Esophagus (tissue), 2 donors: ENCODE data around the gene IER5L. TPM values are rescaled to one million over a fixed set of nuclear protein-coding genes. Genes with fewer than 3 reads are reported as not detected.

Experiments used
- H3K27ac ChIP-seq, 2 donors: one replicate each; pipeline ENCODE4 v1.5.1; 2013; ENCODE audit warnings: low read depth in 2 of 2, mild to moderate bottlenecking in 2 of 2, inconsistent platforms in 1 of 2, low read length in 1 of 2, moderate library complexity in 1 of 2
- H3K27me3 ChIP-seq, 2 donors: one replicate each; pipeline ENCODE4 v1.6.1; 2013; ENCODE audit warnings: low read length in 2 of 2, control low read depth in 1 of 2, mild to moderate bottlenecking in 1 of 2; ENCODE audit not compliant: insufficient read depth in 2 of 2, control insufficient read depth in 1 of 2
- H3K36me3 ChIP-seq, 2 donors: one replicate each; pipeline ENCODE4 v1.6.1; 2013; ENCODE audit warnings: low read length in 1 of 2; ENCODE audit not compliant: control insufficient read depth in 2 of 2, insufficient read depth in 2 of 2
- H3K4me1 ChIP-seq, 2 donors: one replicate each; pipeline ENCODE4 v1.6.1; 2013; ENCODE audit warnings: low read length in 1 of 2; ENCODE audit not compliant: control insufficient read depth in 2 of 2, insufficient read depth in 2 of 2
- H3K4me3 ChIP-seq, 2 donors: one replicate each; pipeline ENCODE4 v1.5.1; 2013; ENCODE audit warnings: low read length in 2 of 2, mild to moderate bottlenecking in 2 of 2, low read depth in 1 of 2, moderate library complexity in 1 of 2
- H3K9me3 ChIP-seq, 2 donors: one replicate each; pipeline ENCODE4 v1.6.1; 2013; ENCODE audit warnings: mild to moderate bottlenecking in 2 of 2, low read depth in 1 of 2, low read length in 1 of 2, moderate library complexity in 1 of 2; ENCODE audit not compliant: control insufficient read depth in 2 of 2, insufficient read depth in 1 of 2
- WGBS, 2 donors: extraction: QIAGEN DNeasy Blood & Tissue Kit; methylation state at CpG; one replicate each; pipeline ENCODE4 v1.1.7; 2013; 5-methylcytosine and 5-hydroxymethylcytosine counted together
- polyA plus RNA-seq, 2 donors: library from polyadenylated mRNA; stranded (reverse); fragments of 200-250 nt; gene quantifications; one replicate each; pipeline ENCODE4 v1.2.3, GENCODE V29; 2013
- donor health status: healthy with polysubstance abuse.
- donor health status: Bipolar disorder and iron deficiency.

The IER5L gene
- polyA plus RNA-seq, 2 donors: 5.4 to 8.4 TPM

DNA sequence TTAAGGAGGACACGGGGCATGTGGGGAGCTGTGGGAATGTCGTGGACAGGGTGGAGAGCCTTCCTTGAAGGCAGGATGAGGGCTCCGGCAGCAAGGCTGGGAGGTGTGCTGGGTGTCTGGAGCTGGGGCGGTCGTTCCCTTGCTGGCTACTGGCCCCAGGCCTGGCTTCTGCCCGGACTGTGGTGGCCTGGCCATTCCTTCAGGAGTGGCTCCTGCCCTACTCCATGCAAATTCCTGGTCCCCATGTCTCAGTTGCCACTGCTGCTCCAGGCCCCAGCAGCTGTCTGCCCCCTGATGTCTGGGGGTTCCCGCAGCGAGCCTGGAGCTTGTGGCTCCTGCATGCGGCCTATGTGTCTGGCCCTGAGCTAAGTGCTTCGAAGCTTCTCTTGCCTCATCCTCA, 21.9 kb downstream of the IER5L start:
- Histone ChIP-seq H3K27me3 (no peaks in the 10 kb centered on the region), H3K4me3 (no peak overlapping the region), H3K36me3 (peaks cover 4 to 16% of the 10 kb centered on the region in 2 donors), H3K9me3 (no peaks in the 10 kb centered on the region), H3K4me1 (no peaks in the 10 kb centered on the region), H3K27ac (no peak overlapping the region)
- WGBS, 2 donors: 89 to 91% methylated on average over 10 of the region's 10 CpGs

DNA sequence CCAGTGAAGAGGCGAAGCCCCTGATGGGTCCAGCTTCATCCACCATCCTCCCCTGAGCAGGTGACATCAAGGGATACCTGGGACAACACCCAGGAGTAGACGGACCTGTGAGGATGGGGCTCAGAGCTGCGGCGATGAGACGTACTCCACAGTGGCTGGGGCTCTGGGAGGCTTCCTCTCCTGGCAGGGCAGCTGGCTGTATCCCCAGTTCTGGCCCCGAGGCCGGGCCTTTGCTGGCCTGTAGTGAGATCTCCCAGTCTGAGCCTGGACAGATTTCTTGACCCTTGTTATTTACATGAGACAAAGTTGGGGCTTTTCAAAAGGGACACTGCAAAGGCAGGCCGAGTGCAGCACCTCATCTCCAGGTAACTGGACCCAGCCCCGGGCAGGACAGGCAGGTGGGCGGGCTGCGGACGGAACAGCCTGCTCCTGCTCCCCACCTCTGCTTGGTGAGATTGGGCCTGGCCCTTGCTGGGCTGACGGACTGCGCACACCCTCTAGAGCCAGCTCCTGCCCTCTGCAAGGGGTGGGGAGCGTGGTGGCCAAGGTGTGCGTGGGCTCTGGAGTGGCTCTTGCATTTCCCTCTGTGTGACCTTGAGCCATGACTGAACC, 23.1 kb downstream of the IER5L start:
- WGBS, 2 donors: 87 to 91% methylated on average over 16 of the region's 16 CpGs
- Histone ChIP-seq H3K4me3 (no peak overlapping the region), H3K27ac (no peak overlapping the region), H3K9me3 (no peaks in the 10 kb centered on the region), H3K27me3 (no peaks in the 10 kb centered on the region), H3K36me3 (peaks cover 4 to 20% of the 10 kb centered on the region in 2 donors), H3K4me1 (no peaks in the 10 kb centered on the region)

DNA sequence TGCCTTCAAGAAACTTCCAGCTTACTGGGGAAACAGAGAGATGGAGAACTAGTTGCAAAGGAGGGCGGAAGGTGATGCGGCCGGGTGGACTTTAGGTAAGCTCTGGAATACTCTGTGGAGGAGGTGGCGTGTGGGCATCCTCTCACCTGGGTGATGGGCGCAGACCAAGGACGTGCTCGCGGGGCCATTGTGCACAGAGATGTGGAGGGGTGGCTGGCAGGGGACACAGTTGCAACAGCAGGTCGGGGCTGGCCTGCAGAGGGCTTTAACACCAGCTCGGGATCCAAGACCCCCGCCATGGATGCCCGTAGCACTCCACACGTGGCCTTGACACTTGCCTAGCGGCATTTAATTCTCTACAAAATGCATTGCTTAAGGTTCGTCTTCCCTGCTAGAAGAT, 26.6 kb downstream of the IER5L start:
- Histone ChIP-seq H3K36me3 (peaks cover 7 to 39% of the 10 kb centered on the region in 2 donors), H3K27ac (no peak overlapping the region), H3K27me3 (no peaks in the 10 kb centered on the region), H3K4me1 (peaks cover 0 to 7% of the 10 kb centered on the region in 2 donors), H3K4me3 (no peak overlapping the region), H3K9me3 (no peaks in the 10 kb centered on the region)
- 89 to 95% methylated on average over 15 of the region's 15 CpGs for WGBS, 2 donors

DNA sequence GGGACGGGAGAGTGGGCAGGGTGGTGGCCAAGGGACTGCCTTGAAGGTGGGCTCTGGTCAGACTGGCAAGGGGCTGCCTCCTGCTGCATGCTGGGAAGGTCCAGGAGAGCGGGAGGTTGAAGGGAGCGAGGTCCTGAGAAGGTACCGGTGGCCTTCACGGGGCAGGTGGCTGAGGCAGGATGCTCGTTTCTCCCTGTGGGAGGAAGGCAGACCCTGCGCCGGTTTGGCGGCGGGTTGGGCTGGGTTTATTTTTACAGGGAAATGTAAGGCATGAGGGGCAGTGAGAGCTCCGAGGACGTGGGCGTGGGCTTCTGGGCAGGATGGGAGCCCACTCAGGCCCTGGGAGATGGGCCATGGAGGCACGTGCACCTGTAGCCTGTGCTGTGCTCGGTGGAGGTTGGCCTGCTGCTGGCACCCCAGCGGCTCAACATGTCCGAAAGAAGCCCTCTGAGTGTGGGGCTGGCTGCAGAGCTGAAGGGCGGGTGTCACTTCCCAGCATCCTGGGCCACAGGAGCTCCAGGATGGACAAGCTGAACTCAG, 27.3 kb downstream of the IER5L start:
- H3K27ac ChIP-seq: no peak overlapping the region
- peaks cover 0 to 9% of the 10 kb centered on the region in 2 donors for H3K4me1 ChIP-seq
- H3K36me3 ChIP-seq: peaks cover 7 to 40% of the 10 kb centered on the region in 2 donors
- WGBS, 2 donors: 88 to 89% methylated on average over 18 of the region's 18 CpGs
- no peaks in the 10 kb centered on the region for H3K9me3 ChIP-seq
- no peak overlapping the region for H3K4me3 ChIP-seq
- no peaks in the 10 kb centered on the region for H3K27me3 ChIP-seq

DNA sequence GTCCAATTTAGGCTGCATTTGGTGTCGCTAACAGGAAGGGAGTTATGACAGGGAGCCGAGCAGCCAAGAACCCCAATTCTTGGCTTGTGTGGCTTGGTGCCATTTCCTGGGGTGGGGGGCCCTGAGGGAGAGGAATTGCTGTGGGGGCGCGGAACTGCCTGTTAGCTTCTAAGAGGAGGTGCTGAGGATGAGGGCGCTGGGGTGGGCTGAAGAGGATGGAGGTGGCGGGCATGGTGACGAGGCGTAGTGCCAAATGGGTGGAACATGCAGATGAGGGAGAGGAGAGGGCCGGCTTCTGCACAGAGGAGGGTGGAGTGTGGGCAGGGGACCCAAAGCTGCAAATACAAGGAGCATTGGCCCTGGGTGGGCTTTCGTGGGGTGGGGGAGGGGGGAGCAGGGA, 27.9 kb downstream of the IER5L start:
- WGBS, 2 donors: 80% methylated on average over 10 of the region's 10 CpGs
- Histone ChIP-seq H3K4me1 (peaks cover 0 to 9% of the 10 kb centered on the region in 2 donors), H3K9me3 (no peaks in the 10 kb centered on the region), H3K27ac (peak overlapping the region in 1 of 2 donors; percentile 11), H3K36me3 (peaks cover 5 to 41% of the 10 kb centered on the region in 2 donors), H3K4me3 (no peak overlapping the region), H3K27me3 (no peaks in the 10 kb centered on the region)

DNA sequence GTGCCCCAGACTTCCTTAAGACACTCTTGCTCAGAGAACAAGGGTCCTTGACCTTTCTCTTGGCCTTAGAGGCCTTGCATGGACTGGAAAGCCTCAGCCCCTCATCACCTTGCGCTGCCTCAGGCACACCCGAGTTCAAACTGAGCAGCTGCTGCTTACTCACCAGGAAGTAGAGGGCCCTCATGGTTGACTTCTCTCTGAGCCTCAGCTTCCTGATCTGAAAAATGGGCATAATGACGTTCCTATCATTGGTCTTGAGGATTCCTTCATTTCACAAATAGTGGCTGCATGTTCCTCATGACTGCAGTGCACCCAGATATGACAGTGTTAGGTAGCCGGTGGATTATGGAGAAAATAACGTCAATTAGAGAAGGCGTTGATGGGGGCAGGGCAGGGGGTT, 28.6 kb downstream of the IER5L start:
- Histone ChIP-seq H3K9me3 (no peaks in the 10 kb centered on the region), H3K27ac (peak overlapping the region in 1 of 2 donors; percentile 29)

DNA sequence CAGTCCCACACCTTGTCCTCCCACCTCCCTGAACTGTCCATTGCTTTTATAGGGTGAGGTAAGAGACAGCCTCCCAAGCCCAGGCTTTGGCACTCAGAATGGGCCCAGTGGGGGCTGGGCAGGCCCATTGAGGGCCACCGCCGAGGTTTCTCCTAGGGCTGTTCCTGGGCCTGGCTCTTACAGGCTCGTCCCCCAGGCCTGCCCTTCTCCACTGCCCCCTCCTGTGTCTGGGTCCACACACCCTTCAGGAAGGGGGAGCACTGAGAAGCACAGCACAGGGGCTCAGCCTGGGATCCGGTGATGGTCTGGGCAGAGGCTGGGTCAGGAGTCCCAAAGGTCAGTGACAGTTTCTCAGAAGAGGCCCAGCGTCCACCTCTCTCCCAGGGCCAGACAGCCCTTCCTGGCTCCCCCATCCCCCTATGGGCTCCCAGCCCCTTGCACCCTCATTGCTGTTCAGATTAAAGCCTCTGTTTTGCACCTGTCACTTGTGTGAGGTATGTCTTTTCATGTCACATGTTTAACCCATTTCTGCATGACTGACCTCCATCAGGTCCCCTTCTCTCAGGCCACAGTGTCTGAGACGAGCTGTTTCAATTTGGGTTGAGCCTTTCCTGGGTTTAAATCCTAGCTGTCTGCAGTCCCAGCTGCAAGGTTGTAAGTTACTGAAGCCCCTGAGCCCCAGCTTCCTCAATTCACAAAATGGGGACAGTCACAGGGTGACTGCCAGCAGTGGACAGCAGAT, 29.4 kb downstream of the IER5L start:
- H3K27ac ChIP-seq: peak overlapping the region in 1 of 2 donors; percentile 29
- no peaks in the 10 kb centered on the region for H3K27me3 ChIP-seq
- peaks cover 3 to 40% of the 10 kb centered on the region in 2 donors for H3K36me3 ChIP-seq
- H3K9me3 ChIP-seq: no peaks in the 10 kb centered on the region
- H3K4me1 ChIP-seq: peaks cover 0 to 11% of the 10 kb centered on the region in 2 donors
- no peak overlapping the region for H3K4me3 ChIP-seq
- 81 to 88% methylated on average over 6 of the region's 6 CpGs for WGBS, 2 donors

More for the DNA sequence above, 28.6 kb downstream of the IER5L start:
- H3K4me3 ChIP-seq: no peak overlapping the region
- peaks cover 3 to 34% of the 10 kb centered on the region in 2 donors for H3K36me3 ChIP-seq
- 75 to 78% methylated on average over 6 of the region's 6 CpGs for WGBS, 2 donors
- H3K27me3 ChIP-seq: no peaks in the 10 kb centered on the region
- H3K4me1 ChIP-seq: peaks cover 0 to 9% of the 10 kb centered on the region in 2 donors

DNA sequence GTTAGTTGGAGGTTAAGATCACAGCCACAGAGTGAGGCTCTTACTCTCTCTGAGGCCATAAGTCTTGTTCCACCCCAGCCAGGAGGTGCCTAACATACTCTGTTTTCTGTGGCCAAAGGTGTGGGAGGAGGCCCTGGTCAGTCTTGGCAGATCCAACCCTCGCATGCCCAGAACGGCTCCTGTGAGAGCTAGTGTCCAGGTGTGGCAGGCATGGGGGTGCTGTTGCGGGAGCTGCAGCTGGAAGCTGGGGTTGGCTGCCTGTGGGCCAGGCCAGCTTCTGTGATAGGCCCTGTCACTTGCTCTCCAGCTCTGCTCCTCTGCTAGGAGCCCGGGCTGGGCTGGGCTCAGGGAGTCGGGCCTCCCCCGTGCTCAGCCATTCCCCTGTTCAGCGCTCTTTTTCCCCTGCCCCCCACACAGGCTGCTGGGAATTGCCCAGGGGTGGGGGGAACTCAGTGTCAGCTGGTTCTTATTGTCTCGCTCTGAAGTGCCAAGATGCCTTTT, 31.6 kb downstream of the IER5L start:
- no peak overlapping the region for H3K4me3 ChIP-seq
- peaks cover 3 to 47% of the 10 kb centered on the region in 2 donors for H3K36me3 ChIP-seq
- H3K4me1 ChIP-seq: peaks cover 8 to 24% of the 10 kb centered on the region in 2 donors
- peak overlapping the region; percentile 75 to 80 for H3K27ac ChIP-seq
- no peaks in the 10 kb centered on the region for H3K9me3 ChIP-seq
- H3K27me3 ChIP-seq: no peaks in the 10 kb centered on the region
- 50 to 86% methylated on average over 7 to 8 of the region's 8 CpGs for WGBS, 2 donors

DNA sequence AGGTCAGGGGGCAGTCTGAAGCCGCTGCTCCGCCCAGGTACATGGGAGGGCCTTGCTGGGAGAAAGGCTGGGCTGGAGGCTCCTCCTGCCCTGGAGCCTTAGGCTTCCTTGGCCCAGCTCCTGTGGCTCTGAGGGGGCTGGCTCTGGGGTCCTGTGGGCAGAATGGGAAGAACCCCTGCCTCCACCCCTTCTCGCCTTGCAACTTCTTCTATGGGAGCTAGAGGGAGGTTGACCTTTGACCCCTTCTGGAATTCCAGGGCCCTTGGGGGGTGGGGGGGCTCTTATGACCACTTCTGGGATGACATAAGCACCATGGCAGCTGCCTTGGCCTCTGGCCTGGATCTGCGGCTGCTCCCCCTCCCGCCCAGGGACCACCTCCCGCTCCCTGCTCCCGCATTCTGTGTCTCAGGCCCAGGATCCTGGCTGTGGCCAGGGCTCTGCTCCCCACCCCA, 32.2 kb downstream of the IER5L start:
- H3K36me3 ChIP-seq: peaks cover 3 to 44% of the 10 kb centered on the region in 2 donors
- 63 to 70% methylated on average over 6 to 7 of the region's 7 CpGs for WGBS, 2 donors

More for the DNA sequence above, 32.2 kb downstream of the IER5L start:
- H3K9me3 ChIP-seq: no peaks in the 10 kb centered on the region
- H3K4me3 ChIP-seq: no peak overlapping the region
- H3K4me1 ChIP-seq: peaks cover 8 to 28% of the 10 kb centered on the region in 2 donors
- H3K27me3 ChIP-seq: no peaks in the 10 kb centered on the region
- peak overlapping the region; percentile 75 to 80 for H3K27ac ChIP-seq
